Measurements from ENCODE around the gene HS6ST1. TPM values are rescaled to one million over a fixed set of nuclear protein-coding genes. Genes with fewer than 3 reads are reported as not detected.

HS6ST1 gene
- total RNA-seq, 1 experiment from 2014 or later: 21.5 TPM

- Histone ChIP-seq H4K20me1 (ENCODE audit: low read length) (no peaks in the 10 kb centered on the region; the same call in 1 of the 2 replicates), H3F3A (ENCODE audit: low read length, unreplicated experiment) (no peaks in the 10 kb centered on the region), H3K9me3 (ENCODE audit: low read length) (no peaks in the 10 kb centered on the region), H3K9ac (ENCODE audit: low read length) (no peak overlapping the region), H3K36me3 (ENCODE audit: low read depth, low read length) (no peaks in the 10 kb centered on the region), H3K27ac (ENCODE audit: low read length) (no peak overlapping the region), H3K79me2 (ENCODE audit: low read length) (peaks cover 54% of the 10 kb centered on the region), H3K4me3 (ENCODE audit: low read length) (no peak overlapping the region), H2AFZ (ENCODE audit: low read length) (no peak overlapping the region), H3K9me2 (replicated peaks; ENCODE audit: low read length) (no peaks in the 10 kb centered on the region), H3K4me1 (ENCODE audit: insufficient read depth, low read length) (peaks cover 27% of the 10 kb centered on the region), H3K4me2 (ENCODE audit: low read length) (no peak overlapping the region), H3K27me3 (ENCODE audit: low read length) (no peaks in the 10 kb centered on the region)
- BruUV-seq (replicated peaks): no TSS peak
- no peak for TF ChIP-seq EZH2phosphoT487 (IDR thresholded peaks at IDR 0.05; ENCODE audit: borderline replicate concordance, low read length)
- no peak for TF ChIP-seq EZH2 (IDR thresholded peaks at IDR 0.05; ENCODE audit: low read length, unreplicated experiment)
- TF ChIP-seq CTCF (conservative IDR thresholded peaks at IDR 0.05; ENCODE audit: low read depth, low read length): no peak
- ATAC-seq: no peak
- CTCF ChIA-PET: no interaction called here
- POLR2A ChIA-PET (ENCODE audit: unreplicated experiment): no interaction called here
- intact Hi-C loops (cut with micrococcal nuclease): loop anchor here (5.0 to 10.0 kb wide), 3 partner anchors 73 to 243 kb away; no protein-coding TSS in a partner anchor
- no peak for DNase-seq
Measured at GRCh38 chr2:128307595-128307994, 11.1 kb downstream of the HS6ST1 start.

GRCh38 chr2:128306931-128307460 is 11.7 kb downstream of the HS6ST1 start:
- Histone ChIP-seq H3K4me2 (ENCODE audit: low read length) (peak overlapping the region; percentile 76), H2AFZ (ENCODE audit: low read length) (no peak overlapping the region), H3K27me3 (ENCODE audit: low read length) (no peaks in the 10 kb centered on the region), H3K79me2 (ENCODE audit: low read length) (peaks cover 48% of the 10 kb centered on the region), H3K9me3 (ENCODE audit: low read length) (no peaks in the 10 kb centered on the region), H3K9me2 (replicated peaks; ENCODE audit: low read length) (no peaks in the 10 kb centered on the region), H3K4me3 (ENCODE audit: low read length) (no peak overlapping the region), H3K27ac (ENCODE audit: low read length) (peak overlapping the region; percentile 96), H3F3A (ENCODE audit: low read length, unreplicated experiment) (no peaks in the 10 kb centered on the region), H3K36me3 (ENCODE audit: low read depth, low read length) (no peaks in the 10 kb centered on the region), H4K20me1 (ENCODE audit: low read length) (no peaks in the 10 kb centered on the region; the same call in 1 of the 2 replicates), H3K4me1 (ENCODE audit: insufficient read depth, low read length) (peaks cover 27% of the 10 kb centered on the region), H3K9ac (ENCODE audit: low read length) (0 out of 2 replicates have a peak overlapping the region, but pooled peaks have one; percentile 16)
- POLR2A ChIA-PET (ENCODE audit: unreplicated experiment): no interaction called here
- TF ChIP-seq CTCF (conservative IDR thresholded peaks at IDR 0.05; ENCODE audit: low read depth, low read length) (no peak), EZH2phosphoT487 (IDR thresholded peaks at IDR 0.05; ENCODE audit: borderline replicate concordance, low read length) (no peak), EZH2 (IDR thresholded peaks at IDR 0.05; ENCODE audit: low read length, unreplicated experiment) (no peak)
- DNase-seq: no peak
- no TSS peak for BruUV-seq (replicated peaks)
- no peak for ATAC-seq
- CTCF ChIA-PET: interaction anchor here (0.7 kb wide), 1 partner anchor 136 kb away, joined by 3 read pairs; no protein-coding TSS in a partner anchor
- intact Hi-C loops (cut with micrococcal nuclease): loop anchor here (5.0 to 10.0 kb wide), 3 partner anchors 72 to 242 kb away; no protein-coding TSS in a partner anchor

Measured in PC-3 (cell line).